ENCODE results near the gene TSPAN4.

DNA sequence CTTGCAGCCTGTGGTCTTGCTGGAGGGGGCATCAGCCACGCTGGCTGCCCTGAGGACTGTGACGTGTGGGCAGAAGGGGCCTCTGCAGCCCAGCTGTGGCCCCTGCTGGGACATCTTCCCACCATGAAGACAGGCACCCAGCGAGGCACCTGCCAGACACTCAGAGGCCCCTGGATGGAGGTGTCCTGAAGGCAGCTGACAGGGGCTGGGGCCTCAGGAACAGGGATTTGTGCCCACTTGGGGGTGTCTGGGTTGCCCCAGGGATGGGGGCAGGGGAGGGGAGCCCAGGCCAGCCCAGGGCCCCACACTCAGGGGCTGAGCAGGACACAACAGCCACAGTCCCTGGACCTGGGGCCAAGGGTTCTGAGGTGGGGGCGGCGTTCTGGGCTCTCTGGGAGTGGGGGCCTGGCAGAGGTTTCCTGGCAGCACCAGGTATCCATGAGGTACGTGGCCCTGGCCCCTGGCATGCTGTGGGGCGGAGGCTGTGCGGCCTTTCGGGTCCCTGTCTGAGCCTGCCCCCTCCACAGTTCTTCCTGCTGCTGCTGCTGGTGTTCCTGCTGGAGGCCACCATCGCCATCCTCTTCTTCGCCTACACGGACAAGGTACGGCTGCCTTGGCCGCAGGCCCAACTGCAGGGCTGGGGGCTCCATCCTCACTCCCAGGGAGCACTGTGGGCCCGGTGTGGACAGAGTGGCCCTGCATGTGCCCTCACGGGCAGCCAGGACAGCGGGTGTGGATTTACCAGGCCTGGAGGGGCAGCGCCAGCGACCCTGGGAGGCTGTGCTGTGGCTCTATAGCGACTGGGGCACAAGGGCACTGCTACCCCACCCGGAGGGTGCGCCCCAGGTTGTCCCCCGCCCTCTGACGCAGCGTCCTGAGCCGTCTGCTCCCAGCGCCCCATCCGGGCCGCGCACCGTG, 21.5 kb downstream of the TSPAN4 start:
- TF ChIP-seq POLR2AphosphoS5 (IDR thresholded peaks at IDR 0.05) = no peak
- TF ChIP-seq, protein P1, sequence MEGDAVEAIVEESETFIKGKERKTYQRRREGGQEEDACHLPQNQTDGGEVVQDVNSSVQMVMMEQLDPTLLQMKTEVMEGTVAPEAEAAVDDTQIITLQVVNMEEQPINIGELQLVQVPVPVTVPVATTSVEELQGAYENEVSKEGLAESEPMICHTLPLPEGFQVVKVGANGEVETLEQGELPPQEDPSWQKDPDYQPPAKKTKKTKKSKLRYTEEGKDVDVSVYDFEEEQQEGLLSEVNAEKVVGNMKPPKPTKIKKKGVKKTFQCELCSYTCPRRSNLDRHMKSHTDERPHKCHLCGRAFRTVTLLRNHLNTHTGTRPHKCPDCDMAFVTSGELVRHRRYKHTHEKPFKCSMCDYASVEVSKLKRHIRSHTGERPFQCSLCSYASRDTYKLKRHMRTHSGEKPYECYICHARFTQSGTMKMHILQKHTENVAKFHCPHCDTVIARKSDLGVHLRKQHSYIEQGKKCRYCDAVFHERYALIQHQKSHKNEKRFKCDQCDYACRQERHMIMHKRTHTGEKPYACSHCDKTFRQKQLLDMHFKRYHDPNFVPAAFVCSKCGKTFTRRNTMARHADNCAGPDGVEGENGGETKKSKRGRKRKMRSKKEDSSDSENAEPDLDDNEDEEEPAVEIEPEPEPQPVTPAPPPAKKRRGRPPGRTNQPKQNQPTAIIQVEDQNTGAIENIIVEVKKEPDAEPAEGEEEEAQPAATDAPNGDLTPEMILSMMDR (IDR thresholded peaks at IDR 0.05) = no peak

All from suprapubic skin (tissue), 3 donors.